HepG2 (cell line): ENCODE results near the gene TRA2B. TPM values are rescaled to one million over a fixed set of nuclear protein-coding genes. Genes with fewer than 3 reads are reported as not detected.

Source experiments
- ARNT ChIP-seq: fragments of 450-650 bp; IDR thresholded peaks from 2 replicates; pipeline ENCODE4 v1.6.1; 2017
- CC2D1A ChIP-seq: sonication (generic); formaldehyde crosslinking; IDR thresholded peaks from 2 replicates; pipeline ENCODE4 v1.8.1; 2023; ENCODE audit warnings: mild to moderate bottlenecking, missing genetic modification reagents
- DPF2 ChIP-seq: sonication (generic); formaldehyde crosslinking; IDR thresholded peaks from 2 replicates; pipeline ENCODE4 v1.4.0; 2020; ENCODE audit warnings: mild to moderate bottlenecking, low read depth, missing genetic modification reagents, borderline replicate concordance
- EP300 ChIP-seq, 3 experiments: sonication (generic) in 1 of 3; formaldehyde crosslinking in 1 of 3; IDR thresholded peaks; 2 replicates each; pipeline versions ENCODE4 v1.5.1 to v1.6.1; 2011 to 2020; ENCODE audit warnings: low read depth in 2 of 3, low read length in 2 of 3, borderline replicate concordance in 1 of 3, improper control_type of control experiment in 1 of 3, mild to moderate bottlenecking in 1 of 3, missing genetic modification reagents in 1 of 3, moderate library complexity in 1 of 3
- HMG20A ChIP-seq: IDR thresholded peaks from 2 replicates; pipeline ENCODE4 v1.6.1; 2016; ENCODE audit warnings: borderline replicate concordance
- HOXA5 ChIP-seq: sonication (generic); formaldehyde crosslinking; IDR thresholded peaks from 2 replicates; pipeline ENCODE4 v1.4.0; 2020; ENCODE audit warnings: missing genetic modification reagents
- HOXD1 ChIP-seq: sonication (generic); formaldehyde crosslinking; IDR thresholded peaks from 2 replicates; pipeline ENCODE4 v1.5.0; 2020; ENCODE audit warnings: missing genetic modification reagents
- MED13 ChIP-seq: sonication (generic); formaldehyde crosslinking; IDR thresholded peaks from 2 replicates; pipeline ENCODE4 v1.5.0; 2020; ENCODE audit warnings: missing genetic modification reagents
- NFKBIZ ChIP-seq: IDR thresholded peaks from 2 replicates; pipeline ENCODE4 v1.6.1; 2018; ENCODE audit warnings: missing genetic modification reagents, missing compliant biosample characterization
- NPAS2 ChIP-seq: sonication (generic); formaldehyde crosslinking; IDR thresholded peaks from 2 replicates; pipeline ENCODE4 v1.8.0; 2022; ENCODE audit warnings: mild to moderate bottlenecking, missing genetic modification reagents, borderline replicate concordance
- RFX5 ChIP-seq: IDR thresholded peaks from 2 replicates; pipeline ENCODE4 v1.6.1; 2011; ENCODE audit warnings: low read depth, low read length, improper control_type of control experiment
- SAP130 ChIP-seq: IDR thresholded peaks from 2 replicates; pipeline ENCODE4 v1.6.1; 2016; ENCODE audit warnings: low read depth
- SMYD3 ChIP-seq: sonication (generic); formaldehyde crosslinking; IDR thresholded peaks from 2 replicates; pipeline ENCODE4 v1.8.1; 2023; ENCODE audit warnings: mild to moderate bottlenecking, missing genetic modification reagents
- SP5 ChIP-seq: IDR thresholded peaks from 2 replicates; pipeline ENCODE4 v1.6.1; 2016; ENCODE audit warnings: low read depth, borderline replicate concordance
- TAF1 ChIP-seq: sonication (generic); formaldehyde crosslinking; IDR thresholded peaks from 2 replicates; pipeline ENCODE4 v1.4.0; 2020; ENCODE audit warnings: missing genetic modification reagents
- YEATS2 ChIP-seq: sonication (generic); formaldehyde crosslinking; IDR thresholded peaks from 2 replicates; pipeline ENCODE4 v1.4.0; 2020; ENCODE audit warnings: missing genetic modification reagents, borderline replicate concordance
- ZEB1 ChIP-seq: IDR thresholded peaks from 2 replicates; pipeline ENCODE4 v1.6.1; 2012; ENCODE audit warnings: mild to moderate bottlenecking, low read depth, inconsistent platforms; ENCODE audit not compliant: insufficient replicate concordance
- ZFP82 ChIP-seq: sonication (generic); formaldehyde crosslinking; IDR thresholded peaks from 2 replicates; pipeline ENCODE4 v1.5.1; 2020; ENCODE audit warnings: mild to moderate bottlenecking, missing genetic modification reagents, borderline replicate concordance
- ZMYM2 ChIP-seq: sonication (generic); formaldehyde crosslinking; IDR thresholded peaks from 2 replicates; pipeline ENCODE4 v1.8.0; 2022; ENCODE audit warnings: mild to moderate bottlenecking, missing genetic modification reagents
- ZNF232 ChIP-seq: sonication (generic); formaldehyde crosslinking; IDR thresholded peaks from 2 replicates; pipeline ENCODE4 v1.4.0; 2020; ENCODE audit warnings: missing genetic modification reagents, borderline replicate concordance
- ZNF44 ChIP-seq: sonication (generic); formaldehyde crosslinking; IDR thresholded peaks from 2 replicates; pipeline ENCODE4 v1.5.1; 2020; ENCODE audit warnings: mild to moderate bottlenecking, missing genetic modification reagents
- ZNF543 ChIP-seq: sonication (generic); formaldehyde crosslinking; IDR thresholded peaks from 2 replicates; pipeline ENCODE4 v1.4.0; 2020; ENCODE audit warnings: mild to moderate bottlenecking, missing genetic modification reagents
- ZNF839 ChIP-seq: sonication (generic); formaldehyde crosslinking; IDR thresholded peaks from 2 replicates; pipeline ENCODE4 v1.4.0; 2020; ENCODE audit warnings: missing genetic modification reagents, mild to moderate bottlenecking, borderline replicate concordance
- polyA plus RNA-seq, 8 experiments: library from polyadenylated mRNA; depleted of rRNA in 3 of 8; stranded (reverse) in 7 of 8; unstranded in 1 of 8; fragments of >200 nt; fragmentation: Illumina TruSeq in 4 of 8; extraction: Trizol in 4 of 8; gene quantifications; 2 replicates each; pipeline versions ENCODE4 v1.2.1 to v1.2.3, GENCODE V29; 2011 to 2016; ENCODE audit warnings: low read depth in 4 of 8, missing spikeins in 1 of 8, mixed read lengths in 1 of 8; ENCODE audit not compliant: insufficient read depth in 1 of 8
- total RNA-seq, 5 experiments: library from RNA; depleted of rRNA; stranded (reverse); fragments of >200 nt; fragmentation: Illumina TruSeq; extraction: Trizol; gene quantifications; 2 replicates each; pipeline ENCODE4 v1.2.3, GENCODE V29; 2016; ENCODE audit warnings: low read depth in 1 of 5
- TF ChIP-seq, protein P1 (sequence below): sonication (generic); formaldehyde crosslinking; conservative IDR thresholded peaks from 2 replicates; pipeline ENCODE4 v1.5.0; 2020; ENCODE audit warnings: missing genetic modification reagents
- TF ChIP-seq, protein P2 (sequence below): sonication (generic); formaldehyde crosslinking; IDR thresholded peaks from 2 replicates; pipeline ENCODE4 v1.5.0; 2020; ENCODE audit warnings: mild to moderate bottlenecking, missing genetic modification reagents
- TF ChIP-seq, protein P3 (sequence below): sonication (generic); formaldehyde crosslinking; IDR thresholded peaks from 2 replicates; pipeline ENCODE4 v1.4.0; 2020; ENCODE audit warnings: missing genetic modification reagents
- TF ChIP-seq, protein P4 (sequence below): sonication (generic); formaldehyde crosslinking; IDR thresholded peaks from 2 replicates; pipeline ENCODE4 v1.4.0; 2020; ENCODE audit warnings: mild to moderate bottlenecking, missing genetic modification reagents

The TRA2B gene
- total and polyA plus RNA-seq, 2 of the 13 experiments (the other 11 are each of a cell fraction or from before 2014, with no cell fraction given), result 105 to 241 TPM

DNA sequence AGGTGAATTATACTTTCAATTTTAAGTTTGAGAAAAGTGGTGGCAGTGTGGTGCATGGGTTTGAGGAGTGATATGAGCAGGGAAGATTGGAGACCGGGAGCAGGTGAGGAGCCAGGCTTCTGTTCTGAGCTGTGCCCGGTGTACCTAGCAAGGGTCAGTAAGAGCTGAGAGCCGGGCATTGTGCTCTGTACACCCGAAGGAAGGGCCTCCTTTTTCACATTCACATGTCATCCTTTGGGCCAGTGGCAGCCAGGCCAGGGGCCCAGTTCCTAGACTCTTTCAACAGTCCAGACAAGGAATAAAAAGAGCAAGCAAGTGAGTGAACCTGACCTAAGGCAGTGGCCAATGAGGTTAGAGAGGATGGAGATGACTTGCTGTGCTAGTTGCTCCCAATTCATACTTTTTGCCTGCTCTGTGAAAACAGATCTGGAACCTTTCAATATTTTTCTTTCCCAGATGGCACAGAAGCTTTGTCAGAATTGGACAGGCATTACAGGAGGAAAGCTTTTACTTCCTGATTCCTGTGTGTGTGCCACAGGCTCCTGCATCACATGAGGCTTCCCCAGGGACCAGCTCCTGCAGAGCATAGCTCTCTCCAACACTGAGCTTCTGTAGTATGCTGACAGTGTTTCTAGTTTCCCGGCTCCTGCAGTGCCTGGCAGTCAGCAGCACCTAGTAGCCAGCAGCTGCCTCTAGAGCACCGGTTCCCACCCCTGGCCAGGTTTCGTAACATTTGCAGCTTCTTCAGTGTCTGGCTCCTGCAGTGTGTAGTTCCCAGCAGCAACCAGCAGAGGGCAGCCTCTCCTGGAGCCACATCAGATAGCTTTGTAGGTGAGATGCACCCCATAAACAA is 5.3 kb upstream of the TRA2B start (continued):
- TF ChIP-seq CC2D1A (CRISPR knock-in tag) (no peak), TAF1 (CRISPR knock-in tag) (no peak), SMYD3 (CRISPR knock-in tag) (no peak), YEATS2 (CRISPR knock-in tag) (no peak), NFKBIZ (CRISPR knock-in tag) (no peak), HOXA5 (CRISPR knock-in tag) (no peak), ZNF543 (no peak), NPAS2 (CRISPR knock-in tag) (no peak), ZNF44 (CRISPR knock-in tag) (no peak), DPF2 (CRISPR knock-in tag) (0 out of 2 replicates have a peak, but pooled peaks have one; percentile 15), ZNF232 (CRISPR knock-in tag) (no peak), ZEB1 (no peak), ZFP82 (CRISPR knock-in tag) (no peak), HMG20A (0 out of 2 replicates have a peak, but pooled peaks have one; percentile 24), ZMYM2 (CRISPR knock-in tag) (no peak), SAP130 (peak; percentile 87), HOXD1 (CRISPR knock-in tag) (no peak), ZNF839 (CRISPR knock-in tag) (no peak), MED13 (CRISPR knock-in tag) (no peak), SP5 (CRISPR knock-in tag) (peak; percentile 53; the same call in 1 of the 2 replicates), EP300 (IDR thresholded peaks at IDR 0.05; ENCODE audit: low read depth in 2 of 2, low read length in 2 of 2) (0 out of 4 replicates have a peak, but pooled peaks of 1 of the 2 experiments have one; percentile 11), EP300 (CRISPR knock-in tag; IDR thresholded peaks at IDR 0.05; ENCODE audit: borderline replicate concordance) (no peak), ARNT (no peak), RFX5 (no peak)
- TF ChIP-seq, protein P1, sequence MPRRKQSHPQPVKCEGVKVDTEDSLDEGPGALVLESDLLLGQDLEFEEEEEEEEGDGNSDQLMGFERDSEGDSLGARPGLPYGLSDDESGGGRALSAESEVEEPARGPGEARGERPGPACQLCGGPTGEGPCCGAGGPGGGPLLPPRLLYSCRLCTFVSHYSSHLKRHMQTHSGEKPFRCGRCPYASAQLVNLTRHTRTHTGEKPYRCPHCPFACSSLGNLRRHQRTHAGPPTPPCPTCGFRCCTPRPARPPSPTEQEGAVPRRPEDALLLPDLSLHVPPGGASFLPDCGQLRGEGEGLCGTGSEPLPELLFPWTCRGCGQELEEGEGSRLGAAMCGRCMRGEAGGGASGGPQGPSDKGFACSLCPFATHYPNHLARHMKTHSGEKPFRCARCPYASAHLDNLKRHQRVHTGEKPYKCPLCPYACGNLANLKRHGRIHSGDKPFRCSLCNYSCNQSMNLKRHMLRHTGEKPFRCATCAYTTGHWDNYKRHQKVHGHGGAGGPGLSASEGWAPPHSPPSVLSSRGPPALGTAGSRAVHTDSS (CRISPR knock-in tag), result no peak
- TF ChIP-seq, protein P2, sequence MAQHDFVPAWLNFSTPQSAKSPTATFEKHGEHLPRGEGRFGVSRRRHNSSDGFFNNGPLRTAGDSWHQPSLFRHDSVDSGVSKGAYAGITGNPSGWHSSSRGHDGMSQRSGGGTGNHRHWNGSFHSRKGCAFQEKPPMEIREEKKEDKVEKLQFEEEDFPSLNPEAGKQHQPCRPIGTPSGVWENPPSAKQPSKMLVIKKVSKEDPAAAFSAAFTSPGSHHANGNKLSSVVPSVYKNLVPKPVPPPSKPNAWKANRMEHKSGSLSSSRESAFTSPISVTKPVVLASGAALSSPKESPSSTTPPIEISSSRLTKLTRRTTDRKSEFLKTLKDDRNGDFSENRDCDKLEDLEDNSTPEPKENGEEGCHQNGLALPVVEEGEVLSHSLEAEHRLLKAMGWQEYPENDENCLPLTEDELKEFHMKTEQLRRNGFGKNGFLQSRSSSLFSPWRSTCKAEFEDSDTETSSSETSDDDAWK (CRISPR knock-in tag), result no peak
- TF ChIP-seq, protein P3, sequence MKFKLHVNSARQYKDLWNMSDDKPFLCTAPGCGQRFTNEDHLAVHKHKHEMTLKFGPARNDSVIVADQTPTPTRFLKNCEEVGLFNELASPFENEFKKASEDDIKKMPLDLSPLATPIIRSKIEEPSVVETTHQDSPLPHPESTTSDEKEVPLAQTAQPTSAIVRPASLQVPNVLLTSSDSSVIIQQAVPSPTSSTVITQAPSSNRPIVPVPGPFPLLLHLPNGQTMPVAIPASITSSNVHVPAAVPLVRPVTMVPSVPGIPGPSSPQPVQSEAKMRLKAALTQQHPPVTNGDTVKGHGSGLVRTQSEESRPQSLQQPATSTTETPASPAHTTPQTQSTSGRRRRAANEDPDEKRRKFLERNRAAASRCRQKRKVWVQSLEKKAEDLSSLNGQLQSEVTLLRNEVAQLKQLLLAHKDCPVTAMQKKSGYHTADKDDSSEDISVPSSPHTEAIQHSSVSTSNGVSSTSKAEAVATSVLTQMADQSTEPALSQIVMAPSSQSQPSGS (CRISPR knock-in tag), result 0 out of 2 replicates have a peak, but pooled peaks have one; percentile 52
- TF ChIP-seq, protein P4, sequence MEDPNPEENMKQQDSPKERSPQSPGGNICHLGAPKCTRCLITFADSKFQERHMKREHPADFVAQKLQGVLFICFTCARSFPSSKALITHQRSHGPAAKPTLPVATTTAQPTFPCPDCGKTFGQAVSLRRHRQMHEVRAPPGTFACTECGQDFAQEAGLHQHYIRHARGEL (CRISPR knock-in tag), result no peak
